OCI-LY3 (cell line): ENCODE measurements around the gene C3orf49.

ENCODE experiments used
- H2AFZ ChIP-seq: fragments of 200-600, 300-600 bp; shearing (Covaris generic); 2 replicates; pipeline ENCODE4 v1.6.0; 2014; ENCODE audit warnings: antibody characterized with exemption, low read depth, low read length
- H3K27ac ChIP-seq: fragments of 200-600, 300-600 bp; sonication (generic); 2 replicates; pipeline ENCODE4 v1.5.1; 2014; ENCODE audit warnings: mild to moderate bottlenecking, low read length, moderate library complexity, mixed read lengths
- H3K27me3 ChIP-seq: fragments of 200-600, 300-600 bp; sonication (generic); 2 replicates; pipeline ENCODE4 v1.6.1; 2014; ENCODE audit warnings: low read depth, low read length, mixed read lengths
- H3K36me3 ChIP-seq: fragments of 200-600, 300-600 bp; sonication (generic); replicated peaks from 2 replicates; pipeline ENCODE3; 2014; ENCODE audit warnings: low read depth, low read length, mixed read lengths
- H3K4me1 ChIP-seq: fragments of 300-600, 200-600 bp; sonication (generic); 2 replicates; pipeline ENCODE4 v1.6.1; 2014; ENCODE audit warnings: low read length, mixed read lengths
- H3K4me2 ChIP-seq: fragments of 200-600, 300-600 bp; sonication (generic); 2 replicates; pipeline ENCODE4 v1.6.1; 2014; ENCODE audit warnings: low read length, mixed read lengths
- H3K4me3 ChIP-seq: fragments of 300-600, 200-600 bp; sonication (generic); 2 replicates; pipeline ENCODE4 v1.5.1; 2014; ENCODE audit warnings: antibody characterized with exemption, mild to moderate bottlenecking, low read length, moderate library complexity
- H3K79me2 ChIP-seq: fragments of 300-600, 200-600 bp; shearing (Covaris generic); 2 replicates; pipeline ENCODE4 v1.6.1; 2014; ENCODE audit warnings: mild to moderate bottlenecking, low read length, mixed read lengths
- H3K9ac ChIP-seq: fragments of 300-600, 200-600 bp; shearing (Covaris generic); 2 replicates; pipeline ENCODE4 v1.6.0; 2014; ENCODE audit warnings: mild to moderate bottlenecking, low read length, moderate library complexity
- H3K9me3 ChIP-seq: fragments of 200-600, 300-600 bp; shearing (Covaris generic); 2 replicates; pipeline ENCODE4 v1.6.1; 2014; ENCODE audit warnings: low read length, mixed read lengths; ENCODE audit not compliant: insufficient read depth
- H4K20me1 ChIP-seq: fragments of 200-600, 300-600 bp; sonication (generic); 2 replicates; pipeline ENCODE4 v1.6.1; 2016; ENCODE audit warnings: low read length, mixed read lengths; ENCODE audit not compliant: insufficient read depth
- CTCF ChIP-seq: fragments of 200-600, 300-600 bp; sonication (generic); IDR thresholded peaks from 2 replicates; pipeline ENCODE4 v1.5.1; 2014; ENCODE audit warnings: antibody characterized with exemption, low read length, low read depth
- EZH2phosphoT487 ChIP-seq: fragments of 200-600 bp; shearing (Covaris generic); IDR thresholded peaks from 2 replicates; pipeline ENCODE4 v1.6.1; 2018; ENCODE audit warnings: antibody characterized with exemption, mixed run types, low read depth

C3orf49 gene

GRCh38 chr3:63896332-63897030 is 77.4 kb downstream of the C3orf49 start:
- H3K27ac ChIP-seq, result no peak overlapping the region
- H3K9me3 ChIP-seq, result no peaks in the 10 kb centered on the region
- peaks cover 55% of the 10 kb centered on the region for H3K79me2 ChIP-seq
- H3K4me1 ChIP-seq, result peaks cover 11% of the 10 kb centered on the region
- H3K4me3 ChIP-seq, result no peak overlapping the region
- no peak overlapping the region for H2AFZ ChIP-seq
- no peak overlapping the region for H3K4me2 ChIP-seq
- peaks cover 52% of the 10 kb centered on the region for H4K20me1 ChIP-seq
- no peaks in the 10 kb centered on the region for H3K27me3 ChIP-seq
- H3K9ac ChIP-seq, result no peak overlapping the region
- peaks cover 30% of the 10 kb centered on the region for H3K36me3 ChIP-seq
- no peak for TF ChIP-seq CTCF
- no peak for TF ChIP-seq EZH2phosphoT487
